Adrenal gland (tissue), 12 donors: Measurements from ENCODE around the gene HTR5A. TPM values are rescaled to one million over a fixed set of nuclear protein-coding genes. Genes with fewer than 3 reads are reported as not detected.

Experiments
- DNase-seq, 7 donors: peaks; one replicate each; pipeline ENCODE4 v3.0.0-alpha.2; 2019 to 2020
- H3K27ac ChIP-seq, 5 donors: fragments of 200-600 bp; sonication (generic) in 4 of 5; 1 replicate in 3 of 5; 2 replicates in 2 of 5; pipeline versions ENCODE4 v1.5.1 to v1.8.0; 2016 to 2020; ENCODE audit warnings: mild to moderate bottlenecking in 1 of 5
- H3K27me3 ChIP-seq: fragments of 200-600 bp; 2 replicates; pipeline ENCODE4 v1.8.0; 2021
- H3K36me3 ChIP-seq, 2 donors: fragments of 200-600 bp; replicated peaks in 1 of 2; 1 replicate in 1 of 2; 2 replicates in 1 of 2; pipeline versions ENCODE4 v1.5.1 to v1.8.0; 2018 to 2022
- H3K4me1 ChIP-seq, 2 donors: fragments of 200-600 bp; replicated peaks in 1 of 2; 1 replicate in 1 of 2; 2 replicates in 1 of 2; pipeline versions ENCODE4 v1.5.1 to v1.8.0; 2018 to 2021
- H3K4me3 ChIP-seq, 4 donors: fragments of 200-600 bp; sonication (generic) in 3 of 4; one replicate each; pipeline ENCODE4 v1.5.1; 2016 to 2018
- H3K9me3 ChIP-seq, 3 donors: fragments of 200-600 bp; sonication (generic) in 1 of 3; replicated peaks in 1 of 3; 1 replicate in 2 of 3; 2 replicates in 1 of 3; pipeline versions ENCODE4 v1.5.1 to v1.8.0; 2016 to 2021
- POLR2A ChIP-seq, 2 donors: fragments of 450-650 bp; IDR thresholded peaks; one replicate each; pipeline ENCODE4 v1.6.1; 2017; ENCODE audit warnings: antibody characterized with exemption in 2 of 2, mild to moderate bottlenecking in 2 of 2, moderate library complexity in 1 of 2
- WGBS, 4 donors: extraction: QIAGEN DNeasy Blood & Tissue Kit in 2 of 4; methylation state at CpG; one replicate each; pipeline versions ENCODE4 v1.1.5 to v1.1.7; 2013 to 2017; 5-methylcytosine and 5-hydroxymethylcytosine counted together
- intact Hi-C, 2 donors: fragments of 100-400 bp; cut with DNase I; formaldehyde crosslinking; loops; one replicate each; pipeline versions ENCODE4 v1.14.1 to v1.15.0; 2022 to 2023
- polyA plus RNA-seq, 3 donors: library from polyadenylated mRNA; stranded (reverse); fragments of 200-250 nt in 2 of 3; fragments of 350-450 nt in 1 of 3; fragmentation: Illumina TruSeq in 1 of 3; extraction: RNeasy Lipid Tissue Mini Kit (QIAGEN cat#74804) in 1 of 3; gene quantifications; one replicate each; pipeline ENCODE4 v1.2.3, GENCODE V29; 2013 to 2014
- total RNA-seq, 9 donors: library from RNA; depleted of rRNA in 4 of 9; stranded (reverse); fragments of >200 nt in 4 of 9; fragments of 120-200 nt in 1 of 9; fragmentation: NEBNext Ultra II Directional in 1 of 9; extraction: Animal tissue kit (Norgen Biotek cat#: 25700) in 1 of 9; gene quantifications; one replicate each; pipeline versions ENCODE4 v1.1.0 to v1.2.4, GENCODE V29; 2013 to 2023
- TF ChIP-seq, protein P1 (sequence below), 6 experiments: fragments of 450-650 bp in 4 of 6; fragments of 200-600 bp in 2 of 6; sonication (generic) in 1 of 6; IDR thresholded peaks; 1 replicate in 5 of 6; 2 replicates in 1 of 6; pipeline versions ENCODE4 v1.5.1 to v1.8.0; 2016 to 2021; ENCODE audit warnings: antibody characterized with exemption in 6 of 6, mild to moderate bottlenecking in 2 of 6, moderate library complexity in 1 of 6
- donor health status: healthy with polysubstance abuse.
- donor health status: Bipolar disorder and iron deficiency.
- donor health status: DM: yes; HTN: yes; CAD: no.
- donor health status: DM: no; HTN: no; CAD: no.
- donor health status: DM: no; HTN: no; CAD: no.
- donor health status: DM: yes; HTN: yes; CAD: no.

HTR5A gene
- total and polyA plus RNA-seq, 12 donors, result not detected

- DNase-seq, result no peak
- no peaks in the 10 kb centered on the region for H3K36me3 ChIP-seq
- H3K27ac ChIP-seq, result no peak overlapping the region
- no peak overlapping the region for H3K4me3 ChIP-seq
- H3K4me1 ChIP-seq, result no peaks in the 10 kb centered on the region
- no peaks in the 10 kb centered on the region for H3K9me3 ChIP-seq
- TF ChIP-seq, protein P1, sequence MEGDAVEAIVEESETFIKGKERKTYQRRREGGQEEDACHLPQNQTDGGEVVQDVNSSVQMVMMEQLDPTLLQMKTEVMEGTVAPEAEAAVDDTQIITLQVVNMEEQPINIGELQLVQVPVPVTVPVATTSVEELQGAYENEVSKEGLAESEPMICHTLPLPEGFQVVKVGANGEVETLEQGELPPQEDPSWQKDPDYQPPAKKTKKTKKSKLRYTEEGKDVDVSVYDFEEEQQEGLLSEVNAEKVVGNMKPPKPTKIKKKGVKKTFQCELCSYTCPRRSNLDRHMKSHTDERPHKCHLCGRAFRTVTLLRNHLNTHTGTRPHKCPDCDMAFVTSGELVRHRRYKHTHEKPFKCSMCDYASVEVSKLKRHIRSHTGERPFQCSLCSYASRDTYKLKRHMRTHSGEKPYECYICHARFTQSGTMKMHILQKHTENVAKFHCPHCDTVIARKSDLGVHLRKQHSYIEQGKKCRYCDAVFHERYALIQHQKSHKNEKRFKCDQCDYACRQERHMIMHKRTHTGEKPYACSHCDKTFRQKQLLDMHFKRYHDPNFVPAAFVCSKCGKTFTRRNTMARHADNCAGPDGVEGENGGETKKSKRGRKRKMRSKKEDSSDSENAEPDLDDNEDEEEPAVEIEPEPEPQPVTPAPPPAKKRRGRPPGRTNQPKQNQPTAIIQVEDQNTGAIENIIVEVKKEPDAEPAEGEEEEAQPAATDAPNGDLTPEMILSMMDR (IDR thresholded peaks at IDR 0.05), result no peak
- TF ChIP-seq POLR2A (IDR thresholded peaks at IDR 0.05), result no peak
- WGBS, 4 donors, result 77 to 89% (median 80%) methylated on average over 1 to 5 of the region's 5 CpGs
- intact Hi-C loops, result no loop called here
- peaks cover 8% of the 10 kb centered on the region for H3K27me3 ChIP-seq
These were observed 36.2 kb downstream of the HTR5A start for GRCh38 chr7:155106356-155106755.

DNA sequence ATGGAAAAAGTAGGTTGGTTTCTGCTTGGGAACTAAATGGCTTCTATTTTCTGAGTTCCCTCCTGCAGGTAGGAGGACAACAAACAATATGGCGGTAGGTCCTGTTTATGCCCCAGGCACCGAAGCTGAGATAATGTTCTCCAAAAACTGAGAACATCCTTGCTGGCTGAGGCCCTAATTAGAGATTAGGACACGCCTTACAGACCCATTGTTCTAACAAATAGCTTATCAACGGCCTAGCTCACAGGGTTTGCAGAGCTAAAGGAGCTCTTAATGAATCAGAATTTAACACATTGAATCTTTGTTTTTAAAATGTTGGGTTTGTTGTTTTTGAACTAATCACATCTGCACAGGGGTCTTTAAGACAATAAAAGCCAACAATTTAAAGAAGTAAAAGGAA, 37.0 kb downstream of the HTR5A start:
- DNase-seq, result no peak
- no peaks in the 10 kb centered on the region for H3K9me3 ChIP-seq
- no peaks in the 10 kb centered on the region for H3K4me1 ChIP-seq
- H3K27me3 ChIP-seq, result peaks cover 8% of the 10 kb centered on the region
- no peaks in the 10 kb centered on the region for H3K36me3 ChIP-seq
- TF ChIP-seq, protein P1 (IDR thresholded peaks at IDR 0.05), result no peak
- no peak for TF ChIP-seq POLR2A (IDR thresholded peaks at IDR 0.05)
- intact Hi-C loops, result no loop called here
- 69 to 79% (median 73%) methylated on average over 4 of the region's 4 CpGs for WGBS, 4 donors
- no peak overlapping the region for H3K4me3 ChIP-seq
- no peak overlapping the region for H3K27ac ChIP-seq

DNA sequence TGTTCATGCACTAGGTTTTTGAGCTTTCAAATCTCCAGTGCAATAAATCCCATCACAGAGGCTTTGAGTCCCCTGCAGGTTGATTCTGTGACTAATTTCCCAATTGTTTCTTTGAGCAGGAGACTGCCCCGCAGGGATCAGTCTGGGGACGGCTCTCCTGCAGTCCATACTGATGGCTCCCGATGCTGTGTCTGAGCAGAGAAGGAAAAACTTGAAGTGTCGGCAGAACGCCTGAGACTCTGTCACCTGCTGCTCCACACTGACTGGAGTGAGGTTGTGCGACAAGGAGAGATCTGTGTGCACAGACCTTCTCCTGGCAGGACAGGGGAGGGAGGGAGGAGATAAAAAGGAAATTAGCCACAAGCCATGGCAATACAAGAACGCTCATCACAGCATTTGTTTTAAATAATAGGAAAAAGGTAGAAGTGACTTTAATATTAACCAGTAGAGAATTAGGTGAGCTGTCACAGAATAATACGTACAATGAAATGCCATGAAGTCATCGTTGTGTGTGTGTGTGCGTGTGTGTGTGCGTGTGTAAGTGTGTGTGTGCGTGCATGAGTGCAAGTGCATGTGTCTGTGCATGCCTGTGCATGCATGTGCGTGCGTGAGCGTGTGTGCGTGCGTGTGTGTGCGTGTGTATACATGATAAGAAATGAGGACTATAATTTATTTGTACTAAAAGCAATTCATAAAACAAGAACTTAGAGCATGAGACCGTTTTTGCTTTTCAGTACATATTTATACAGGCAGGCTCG, 38.2 kb downstream of the HTR5A start:
- peaks cover 8% of the 10 kb centered on the region for H3K27me3 ChIP-seq
- no peaks in the 10 kb centered on the region for H3K36me3 ChIP-seq
- no peak overlapping the region for H3K4me3 ChIP-seq
- WGBS, 4 donors, result 59 to 73% (median 69%) methylated on average over 18 to 20 of the region's 20 CpGs
- no peaks in the 10 kb centered on the region for H3K9me3 ChIP-seq
- no peak for DNase-seq
- no peaks in the 10 kb centered on the region for H3K4me1 ChIP-seq
- TF ChIP-seq, protein P1 (IDR thresholded peaks at IDR 0.05), result no peak
- TF ChIP-seq POLR2A (IDR thresholded peaks at IDR 0.05), result no peak
- intact Hi-C loops, result no loop called here
- no peak overlapping the region for H3K27ac ChIP-seq

GRCh38 chr7:155109121-155109520, 39.0 kb downstream of the HTR5A start:
- H3K27me3 ChIP-seq, result peaks cover 8% of the 10 kb centered on the region
- intact Hi-C loops, result no loop called here
- H3K9me3 ChIP-seq, result no peaks in the 10 kb centered on the region
- 22 to 26% (median 23%) methylated on average over 4 of the region's 4 CpGs for WGBS, 4 donors
- H3K36me3 ChIP-seq, result no peaks in the 10 kb centered on the region
- no peak overlapping the region for H3K4me3 ChIP-seq
- H3K27ac ChIP-seq, result no peak overlapping the region
- TF ChIP-seq POLR2A (IDR thresholded peaks at IDR 0.05), result no peak
- TF ChIP-seq, protein P1 (IDR thresholded peaks at IDR 0.05), result no peak
- H3K4me1 ChIP-seq, result no peaks in the 10 kb centered on the region
- no peak for DNase-seq
